Lower leg skin (tissue), 3 donors: ENCODE results near the gene RASGEF1B.

Source experiments
- CTCF ChIP-seq, 3 donors: fragments of 450-650 bp; IDR thresholded peaks; one replicate each; pipeline ENCODE4 v1.5.1; 2016; ENCODE audit warnings: antibody characterized with exemption in 3 of 3, mild to moderate bottlenecking in 3 of 3, moderate library complexity in 2 of 3
- POLR2A ChIP-seq, 2 donors: fragments of 450-650 bp; IDR thresholded peaks; one replicate each; pipeline ENCODE4 v1.6.1; 2016 to 2017; ENCODE audit warnings: antibody characterized with exemption in 2 of 2, mild to moderate bottlenecking in 1 of 2, moderate library complexity in 1 of 2

- TF ChIP-seq CTCF (IDR thresholded peaks at IDR 0.05) (no peak), POLR2A (IDR thresholded peaks at IDR 0.05) (no peak)
Observed at GRCh38 chr4:81498046-81498445, 26.3 kb upstream of the RASGEF1B start.
